IPS-18a (cell line): Measurements from ENCODE around the gene SFRP5.

Experiments used
- H3K27ac ChIP-seq: one replicate; pipeline ENCODE4 v1.5.1; 2013; ENCODE audit warnings: low read length
- H3K27me3 ChIP-seq: one replicate; pipeline ENCODE4 v1.6.1; 2013; ENCODE audit warnings: mild to moderate bottlenecking, low read length; ENCODE audit not compliant: control insufficient read depth, insufficient read depth
- H3K36me3 ChIP-seq: one replicate; pipeline ENCODE4 v1.6.1; 2013; ENCODE audit warnings: low read depth, low read length; ENCODE audit not compliant: control insufficient read depth
- H3K4me1 ChIP-seq: one replicate; pipeline ENCODE4 v1.6.1; 2013; ENCODE audit warnings: low read depth, low read length; ENCODE audit not compliant: control insufficient read depth
- H3K4me3 ChIP-seq: one replicate; pipeline ENCODE4 v1.5.1; 2013; ENCODE audit warnings: low read length
- H3K9ac ChIP-seq: one replicate; pipeline ENCODE4 v1.6.1; 2013; ENCODE audit warnings: mild to moderate bottlenecking, low read length, moderate library complexity
- H3K9me3 ChIP-seq: one replicate; pipeline ENCODE4 v1.6.1; 2013; ENCODE audit warnings: low read depth, low read length; ENCODE audit not compliant: control insufficient read depth

The SFRP5 gene

GRCh38 chr10:97760461-97761257 lies 11.1 kb downstream of the SFRP5 start:
- H3K36me3 ChIP-seq, result peaks cover 5% of the 10 kb centered on the region
- H3K9me3 ChIP-seq, result no peaks in the 10 kb centered on the region
- no peak overlapping the region for H3K9ac ChIP-seq
- no peak overlapping the region for H3K4me3 ChIP-seq
- H3K4me1 ChIP-seq, result peaks cover 17% of the 10 kb centered on the region
- no peaks in the 10 kb centered on the region for H3K27me3 ChIP-seq
- H3K27ac ChIP-seq, result no peak overlapping the region

- Histone ChIP-seq H3K9me3 (no peaks in the 10 kb centered on the region), H3K4me3 (no peak overlapping the region), H3K36me3 (peaks cover 11% of the 10 kb centered on the region), H3K9ac (no peak overlapping the region), H3K27ac (no peak overlapping the region), H3K27me3 (no peaks in the 10 kb centered on the region), H3K4me1 (peaks cover 17% of the 10 kb centered on the region)
These were observed 11.9 kb downstream of the SFRP5 start for GRCh38 chr10:97759946-97760345.

GRCh38 chr10:97759158-97759887 lies 12.5 kb downstream of the SFRP5 start:
- H3K4me3 ChIP-seq, result no peak overlapping the region
- peaks cover 14% of the 10 kb centered on the region for H3K36me3 ChIP-seq
- no peaks in the 10 kb centered on the region for H3K9me3 ChIP-seq
- peaks cover 17% of the 10 kb centered on the region for H3K4me1 ChIP-seq
- no peaks in the 10 kb centered on the region for H3K27me3 ChIP-seq
- no peak overlapping the region for H3K9ac ChIP-seq
- no peak overlapping the region for H3K27ac ChIP-seq

- H3K4me3 ChIP-seq, result no peak overlapping the region
- peaks cover 6% of the 10 kb centered on the region for H3K4me1 ChIP-seq
- no peaks in the 10 kb centered on the region for H3K27me3 ChIP-seq
- H3K9ac ChIP-seq, result no peak overlapping the region
- H3K27ac ChIP-seq, result no peak overlapping the region
- H3K9me3 ChIP-seq, result no peaks in the 10 kb centered on the region
- H3K36me3 ChIP-seq, result peaks cover 19% of the 10 kb centered on the region
These were observed 14.3 kb downstream of the SFRP5 start for GRCh38 chr10:97757471-97757870.

- H3K36me3 ChIP-seq, result peaks cover 32% of the 10 kb centered on the region
- no peaks in the 10 kb centered on the region for H3K4me1 ChIP-seq
- no peak overlapping the region for H3K27ac ChIP-seq
- no peak overlapping the region for H3K9ac ChIP-seq
- H3K9me3 ChIP-seq, result no peaks in the 10 kb centered on the region
- no peaks in the 10 kb centered on the region for H3K27me3 ChIP-seq
- H3K4me3 ChIP-seq, result no peak overlapping the region
These were observed 16.1 kb downstream of the SFRP5 start for GRCh38 chr10:97755718-97756117.

GRCh38 chr10:97754726-97755125 lies 17.1 kb downstream of the SFRP5 start:
- peaks cover 41% of the 10 kb centered on the region for H3K36me3 ChIP-seq
- no peak overlapping the region for H3K4me3 ChIP-seq
- no peaks in the 10 kb centered on the region for H3K27me3 ChIP-seq
- H3K9me3 ChIP-seq, result no peaks in the 10 kb centered on the region
- H3K4me1 ChIP-seq, result no peaks in the 10 kb centered on the region
- no peak overlapping the region for H3K9ac ChIP-seq
- no peak overlapping the region for H3K27ac ChIP-seq

- Histone ChIP-seq H3K4me1 (no peaks in the 10 kb centered on the region), H3K9me3 (no peaks in the 10 kb centered on the region), H3K36me3 (peaks cover 57% of the 10 kb centered on the region), H3K9ac (no peak overlapping the region), H3K4me3 (no peak overlapping the region), H3K27ac (no peak overlapping the region), H3K27me3 (no peaks in the 10 kb centered on the region)
These were observed 18.8 kb downstream of the SFRP5 start for GRCh38 chr10:97752956-97753355.

GRCh38 chr10:97748116-97748515 lies 23.7 kb downstream of the SFRP5 start:
- Histone ChIP-seq H3K27ac (no peak overlapping the region), H3K36me3 (peaks cover 62% of the 10 kb centered on the region), H3K4me1 (no peaks in the 10 kb centered on the region), H3K9me3 (no peaks in the 10 kb centered on the region), H3K4me3 (no peak overlapping the region), H3K27me3 (no peaks in the 10 kb centered on the region), H3K9ac (no peak overlapping the region)

- no peaks in the 10 kb centered on the region for H3K9me3 ChIP-seq
- no peak overlapping the region for H3K9ac ChIP-seq
- H3K27me3 ChIP-seq, result no peaks in the 10 kb centered on the region
- H3K27ac ChIP-seq, result no peak overlapping the region
- peaks cover 62% of the 10 kb centered on the region for H3K36me3 ChIP-seq
- no peak overlapping the region for H3K4me3 ChIP-seq
- H3K4me1 ChIP-seq, result no peaks in the 10 kb centered on the region
These were observed 24.2 kb downstream of the SFRP5 start for GRCh38 chr10:97747573-97747972.

- Histone ChIP-seq H3K4me1 (no peaks in the 10 kb centered on the region), H3K36me3 (peaks cover 46% of the 10 kb centered on the region), H3K27ac (no peak overlapping the region), H3K9me3 (no peaks in the 10 kb centered on the region), H3K4me3 (no peak overlapping the region), H3K27me3 (no peaks in the 10 kb centered on the region), H3K9ac (no peak overlapping the region)
These were observed 27.3 kb downstream of the SFRP5 start for GRCh38 chr10:97744405-97745035.

GRCh38 chr10:97743169-97743943 lies 28.4 kb downstream of the SFRP5 start:
- Histone ChIP-seq H3K27me3 (no peaks in the 10 kb centered on the region), H3K36me3 (peaks cover 39% of the 10 kb centered on the region), H3K4me1 (no peaks in the 10 kb centered on the region), H3K27ac (no peak overlapping the region), H3K9me3 (no peaks in the 10 kb centered on the region), H3K9ac (no peak overlapping the region), H3K4me3 (no peak overlapping the region)
